T follicular helper cell (primary cell): Measurements from ENCODE around the gene PCDH15.

Experiments used
- DNase-seq: peaks from one replicate; pipeline ENCODE4 v3.0.0-alpha.2; 2020; ENCODE audit warnings: low read depth

The PCDH15 gene

GRCh38 chr10:54372179-54372578 is 428.9 kb downstream of the PCDH15 start:
- DNase-seq: no peak

- no peak for DNase-seq
Measured at GRCh38 chr10:54368984-54369383, 432.0 kb downstream of the PCDH15 start.

- DNase-seq: no peak
Measured at GRCh38 chr10:54363390-54363789, 437.6 kb downstream of the PCDH15 start.

- no peak for DNase-seq
Measured at GRCh38 chr10:54342058-54342457, 459.0 kb downstream of the PCDH15 start.

GRCh38 chr10:54335296-54335695 is 465.7 kb downstream of the PCDH15 start:
- no peak for DNase-seq

GRCh38 chr10:54319341-54319740 is 481.7 kb downstream of the PCDH15 start:
- DNase-seq: no peak

GRCh38 chr10:54318470-54318869 is 482.6 kb downstream of the PCDH15 start:
- no peak for DNase-seq

- DNase-seq: no peak
Measured at GRCh38 chr10:54314430-54314829, 486.6 kb downstream of the PCDH15 start.

GRCh38 chr10:54284526-54285193 is 516.4 kb downstream of the PCDH15 start:
- DNase-seq: no peak

GRCh38 chr10:54282012-54282411 is 519.0 kb downstream of the PCDH15 start:
- DNase-seq: no peak

GRCh38 chr10:54266395-54266794 is 534.6 kb downstream of the PCDH15 start:
- no peak for DNase-seq

- no peak for DNase-seq
Measured at GRCh38 chr10:54262726-54263125, 538.3 kb downstream of the PCDH15 start.

- no peak for DNase-seq
Measured at GRCh38 chr10:54259104-54259503, 541.9 kb downstream of the PCDH15 start.

GRCh38 chr10:54234832-54235231 is 566.2 kb downstream of the PCDH15 start:
- DNase-seq: no peak

GRCh38 chr10:54203401-54203800 is 597.6 kb downstream of the PCDH15 start:
- DNase-seq: no peak

- no peak for DNase-seq
Measured at GRCh38 chr10:54198051-54198450, 603.0 kb downstream of the PCDH15 start.

GRCh38 chr10:54194806-54195205 is 606.2 kb downstream of the PCDH15 start:
- no peak for DNase-seq

GRCh38 chr10:54159924-54160323 is 641.1 kb downstream of the PCDH15 start:
- DNase-seq: no peak

GRCh38 chr10:54148508-54148907 is 652.5 kb downstream of the PCDH15 start:
- DNase-seq: no peak

- no peak for DNase-seq
Measured at GRCh38 chr10:54139819-54140428, 661.1 kb downstream of the PCDH15 start.

GRCh38 chr10:54137396-54137795 is 663.6 kb downstream of the PCDH15 start:
- no peak for DNase-seq

- no peak for DNase-seq
Measured at GRCh38 chr10:54133203-54133602, 667.8 kb downstream of the PCDH15 start.

GRCh38 chr10:54131833-54132232 is 669.2 kb downstream of the PCDH15 start:
- no peak for DNase-seq

GRCh38 chr10:54130394-54130793 is 670.6 kb downstream of the PCDH15 start:
- no peak for DNase-seq
